ENCODE data around the gene BGN.

Gene BGN

DNA sequence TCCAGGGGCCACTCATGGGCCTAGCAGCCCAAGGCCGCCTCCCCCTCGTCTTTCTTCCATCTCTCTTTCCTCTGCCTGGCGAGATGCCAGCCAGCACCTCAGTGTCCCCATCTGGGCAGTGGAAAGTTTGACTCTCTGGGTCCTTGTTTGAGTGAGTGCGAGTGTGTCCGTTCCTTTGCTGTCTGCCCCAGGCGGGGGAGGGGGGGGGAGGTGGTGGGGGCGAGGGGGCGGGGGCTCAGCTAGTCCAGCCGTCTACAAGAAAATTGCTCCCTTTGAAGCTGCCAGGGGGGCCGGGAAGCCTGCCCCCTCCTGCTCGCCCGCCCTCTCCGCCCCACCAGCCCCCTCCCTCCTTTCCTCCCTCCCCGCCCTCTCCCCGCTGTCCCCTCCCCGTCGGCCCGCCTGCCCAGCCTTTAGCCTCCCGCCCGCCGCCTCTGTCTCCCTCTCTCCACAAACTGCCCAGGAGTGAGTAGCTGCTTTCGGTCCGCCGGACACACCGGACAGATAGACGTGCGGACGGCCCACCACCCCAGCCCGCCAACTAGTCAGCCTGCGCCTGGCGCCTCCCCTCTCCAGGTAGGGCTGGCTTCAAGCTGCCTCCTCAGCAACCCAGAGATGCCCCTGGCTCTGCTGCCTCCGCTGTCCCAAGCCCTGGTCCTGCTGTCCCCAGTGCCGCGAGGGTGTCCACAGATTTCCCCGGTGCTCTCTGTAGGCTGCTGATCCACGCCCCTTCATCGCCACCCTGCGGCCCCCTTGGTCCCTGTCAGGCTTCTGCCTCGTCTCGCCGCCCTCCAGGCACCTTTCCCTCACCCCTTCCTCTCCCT, at the start of gene BGN:
Gene BGN (plus strand): TSS at position 440 of the 821 bp plus-strand sequence. CDS start 9,652 bp downstream, outside the sequence.
- peak in 1 of 3 experiments; percentile 9 for DNase-seq (ENCODE audit: low read depth in 3 of 3)

DNA sequence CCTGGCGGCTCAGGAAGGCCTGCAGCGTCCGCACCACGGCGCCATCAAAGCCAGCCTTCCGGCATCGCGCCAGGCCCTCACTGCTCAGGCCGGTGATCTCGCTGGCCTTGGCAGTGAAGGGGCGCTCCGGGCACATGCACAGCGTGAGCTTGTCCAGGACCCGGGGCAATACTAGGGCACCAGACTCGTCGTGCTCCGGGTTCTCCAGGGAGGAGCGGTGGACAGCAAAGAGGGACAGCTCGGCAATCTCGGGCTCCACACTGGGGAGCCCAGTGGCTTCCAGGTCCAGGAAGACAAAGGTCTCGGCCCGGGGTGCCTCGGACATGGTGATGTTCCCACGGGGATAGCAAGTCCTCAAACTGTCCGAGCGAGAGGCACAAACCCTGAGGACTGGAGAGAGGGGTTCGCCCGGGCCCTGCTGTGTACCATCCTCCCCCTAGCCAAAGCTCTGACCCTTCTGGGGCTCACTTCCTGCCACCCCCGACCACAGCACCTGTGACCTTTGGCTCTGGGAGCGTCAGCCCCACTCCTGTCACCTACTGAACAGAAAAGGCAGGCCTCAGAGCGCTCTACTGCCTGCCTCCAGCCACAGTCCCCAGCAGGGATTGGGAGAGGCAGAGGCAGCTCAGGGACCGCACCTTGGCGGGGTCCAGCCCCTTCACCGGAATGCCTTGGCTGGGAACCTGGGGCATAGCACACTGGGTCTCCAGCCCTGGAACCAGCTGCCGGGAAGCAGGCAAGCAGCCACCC, 49.5 kb upstream of the BGN start:
- no peak for DNase-seq (ENCODE audit: low read depth in 3 of 3)

DNA sequence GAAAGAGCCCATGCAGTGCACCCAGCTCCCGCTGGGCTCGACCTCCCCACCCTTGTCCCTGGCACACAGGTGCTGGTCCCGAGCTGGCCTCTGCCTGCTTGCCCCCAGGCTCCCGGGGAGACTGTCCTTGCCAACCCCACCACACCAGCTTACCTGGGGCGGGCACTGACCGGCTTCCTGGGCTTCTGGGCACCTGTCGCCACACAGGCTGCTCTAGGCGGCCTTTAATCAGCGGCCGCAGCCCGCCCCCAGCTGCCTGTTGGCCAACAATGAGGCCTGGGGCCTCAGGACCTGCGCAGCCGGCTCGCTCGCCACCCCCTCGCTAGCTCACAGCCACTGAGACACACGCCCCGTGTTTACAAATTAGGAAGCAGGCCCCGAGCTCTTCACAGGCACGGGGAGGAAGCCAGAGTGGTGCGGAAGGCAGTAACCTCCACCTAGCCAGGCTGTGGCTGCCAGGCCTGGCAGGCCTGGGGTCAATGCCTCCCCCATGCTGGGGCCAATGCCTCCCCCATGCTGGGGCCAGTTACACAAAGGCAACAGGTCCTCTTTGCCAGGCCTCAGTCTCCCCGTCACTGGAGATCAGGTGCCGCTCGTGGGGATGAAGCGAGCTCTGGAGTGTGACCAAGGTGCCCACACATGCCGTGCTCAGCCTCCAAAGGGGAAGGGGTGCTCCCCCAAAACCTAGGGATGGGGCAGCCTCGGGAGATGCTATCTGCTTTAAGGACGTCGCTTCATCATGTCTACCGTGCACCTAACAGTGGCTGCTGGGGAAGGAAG, 48.7 kb upstream of the BGN start, which contains the start of gene TREX2:
Gene TREX2 (minus strand): TSS at position 201 of the 780 bp plus-strand sequence. CDS start 626 bp downstream, outside the sequence.
- DNase-seq (ENCODE audit: low read depth in 3 of 3), result no peak

DNA sequence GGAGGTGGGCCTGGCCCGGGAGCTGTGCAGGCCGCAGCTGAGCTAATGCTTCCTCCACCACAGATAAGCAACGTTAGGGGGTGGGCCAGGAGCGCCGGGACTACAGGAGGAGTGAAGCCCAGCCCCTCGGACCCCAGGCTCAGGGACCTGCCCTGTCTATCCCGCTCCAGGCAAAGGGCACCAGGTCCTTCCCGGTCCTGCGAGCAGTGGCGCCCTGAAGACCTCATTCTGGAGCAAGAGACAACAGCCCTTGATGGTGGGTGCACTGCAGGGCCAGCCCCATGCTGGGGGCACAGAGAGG, 48.2 kb upstream of the BGN start:
- DNase-seq (ENCODE audit: low read depth in 3 of 3), result no peak

DNA sequence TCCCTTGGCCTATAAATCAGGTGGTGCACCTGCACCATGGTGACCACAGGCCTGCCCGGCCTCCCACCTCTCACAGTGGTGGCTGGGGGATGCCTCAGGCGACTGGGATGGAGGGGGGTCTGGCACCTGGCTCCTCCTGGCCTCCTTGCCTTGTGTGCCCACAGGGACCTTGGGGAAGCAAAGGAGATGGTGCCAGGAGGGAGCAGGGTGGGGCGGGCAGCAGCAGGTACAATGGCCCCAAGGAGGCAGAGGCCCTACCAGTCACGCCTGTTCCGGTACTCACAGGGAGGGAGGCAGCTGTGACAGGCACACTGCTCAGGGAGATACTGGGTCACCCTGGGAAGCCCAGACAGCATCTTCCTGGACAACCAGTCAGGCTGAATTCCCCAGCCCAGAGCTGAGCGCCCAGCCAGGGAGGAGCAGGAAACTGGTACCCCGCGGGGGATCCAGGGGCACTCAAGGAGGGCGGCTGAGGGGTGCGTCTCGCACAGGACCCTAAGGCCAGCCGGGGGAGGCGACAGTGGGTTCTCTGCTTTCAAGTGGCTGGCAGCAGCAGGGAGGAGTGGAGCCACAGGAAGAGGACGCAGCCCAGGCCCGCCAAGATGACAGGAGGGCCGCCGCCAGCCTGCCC, 47.7 kb upstream of the BGN start:
- no peak for DNase-seq (ENCODE audit: low read depth in 3 of 3)

DNA sequence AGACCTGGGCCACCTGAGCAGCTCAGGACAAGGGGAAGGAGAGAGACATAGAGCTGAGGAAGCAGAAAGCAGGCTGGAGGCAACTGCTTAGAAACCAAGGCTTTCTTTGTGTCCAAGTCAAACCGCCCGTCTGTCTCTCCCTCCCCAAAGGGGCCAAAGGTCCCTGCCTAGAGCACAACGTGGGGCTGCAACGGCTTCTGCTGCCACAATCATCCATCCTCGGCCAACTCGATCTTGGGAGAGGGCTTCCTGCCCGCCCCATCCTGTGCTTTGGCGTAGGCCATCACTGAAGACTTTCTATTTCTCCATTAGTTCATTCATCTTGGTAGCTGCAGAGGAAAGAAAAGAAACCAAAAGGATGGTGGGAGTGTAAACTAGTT, 47.2 kb upstream of the BGN start:
- DNase-seq (ENCODE audit: low read depth in 3 of 3), result no peak

DNA sequence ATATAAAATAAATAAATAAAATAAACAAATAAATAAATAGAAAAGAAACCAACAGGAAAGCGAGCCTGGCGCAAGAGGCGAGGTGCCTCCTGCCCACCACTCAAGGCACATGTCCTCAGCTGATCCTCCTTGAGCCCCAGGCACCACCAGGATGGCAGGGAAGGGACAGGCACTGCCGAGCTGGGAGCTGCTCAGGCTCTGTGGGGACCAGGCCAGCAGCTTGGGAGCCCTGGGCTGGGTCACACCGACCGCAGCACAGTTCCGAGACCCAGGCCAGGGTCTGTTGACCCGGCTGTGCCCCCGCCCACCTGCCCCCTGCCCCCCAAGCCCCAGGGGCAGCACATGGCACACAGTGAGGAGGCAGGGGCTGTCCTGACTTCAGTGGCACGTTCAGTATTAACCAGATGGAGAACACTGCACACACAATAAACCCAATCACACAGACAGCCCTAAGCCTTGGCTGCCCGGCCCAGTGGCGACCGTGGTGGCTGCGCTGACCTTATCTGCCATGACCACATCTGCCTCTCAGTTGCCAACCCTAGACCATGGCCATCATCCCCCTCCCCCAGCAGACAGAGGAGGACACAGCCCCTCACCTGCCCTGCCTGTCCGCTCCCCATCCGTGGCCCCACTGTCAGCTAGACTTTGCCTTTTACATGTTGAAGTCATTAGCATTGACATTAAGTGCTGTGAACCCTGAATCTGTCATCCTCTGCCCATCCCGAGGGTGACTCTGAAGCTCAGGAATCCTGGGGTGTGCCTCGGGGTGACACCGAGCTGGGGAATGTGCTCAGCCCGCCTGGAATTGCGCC, 46.0 kb upstream of the BGN start:
- no peak for DNase-seq (ENCODE audit: low read depth in 3 of 3)

DNA sequence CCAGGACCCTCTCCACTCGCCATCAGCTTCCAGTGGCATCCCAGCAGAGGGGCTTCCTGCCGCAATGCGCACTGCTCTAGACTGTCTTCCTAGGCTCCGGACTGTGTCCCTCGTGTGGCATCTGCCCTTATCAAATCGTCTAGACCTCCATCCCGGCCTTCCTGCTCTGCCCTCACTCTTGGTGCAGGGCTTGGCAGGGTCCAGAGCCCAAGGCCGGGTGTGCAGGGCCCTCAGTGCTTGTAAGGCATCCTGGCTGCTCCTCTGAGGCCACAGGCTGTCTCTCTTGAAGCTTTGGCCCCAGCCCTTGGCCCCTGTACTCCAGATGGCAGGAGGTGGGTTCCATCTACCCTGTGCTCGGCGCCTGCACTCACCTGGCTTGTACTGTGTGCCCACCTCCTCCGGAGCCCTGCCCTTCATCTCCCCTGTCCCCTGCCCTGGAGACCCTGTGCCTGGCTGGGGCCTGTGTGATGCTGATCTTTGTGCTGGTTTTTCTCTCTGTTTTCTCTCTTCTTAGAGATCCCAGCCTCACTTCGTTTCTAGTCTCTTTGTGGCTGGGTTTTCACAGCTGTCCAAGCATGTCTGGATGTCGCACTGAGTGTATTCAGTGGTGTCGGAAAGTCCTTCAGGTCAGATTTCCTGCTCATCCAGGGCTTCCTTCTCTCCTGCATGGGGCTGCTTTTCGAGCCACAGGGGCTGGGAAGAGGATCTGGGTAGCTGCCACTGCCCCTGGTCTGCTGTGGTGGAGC, 45.2 kb upstream of the BGN start:
- DNase-seq (ENCODE audit: low read depth in 3 of 3), result no peak

DNA sequence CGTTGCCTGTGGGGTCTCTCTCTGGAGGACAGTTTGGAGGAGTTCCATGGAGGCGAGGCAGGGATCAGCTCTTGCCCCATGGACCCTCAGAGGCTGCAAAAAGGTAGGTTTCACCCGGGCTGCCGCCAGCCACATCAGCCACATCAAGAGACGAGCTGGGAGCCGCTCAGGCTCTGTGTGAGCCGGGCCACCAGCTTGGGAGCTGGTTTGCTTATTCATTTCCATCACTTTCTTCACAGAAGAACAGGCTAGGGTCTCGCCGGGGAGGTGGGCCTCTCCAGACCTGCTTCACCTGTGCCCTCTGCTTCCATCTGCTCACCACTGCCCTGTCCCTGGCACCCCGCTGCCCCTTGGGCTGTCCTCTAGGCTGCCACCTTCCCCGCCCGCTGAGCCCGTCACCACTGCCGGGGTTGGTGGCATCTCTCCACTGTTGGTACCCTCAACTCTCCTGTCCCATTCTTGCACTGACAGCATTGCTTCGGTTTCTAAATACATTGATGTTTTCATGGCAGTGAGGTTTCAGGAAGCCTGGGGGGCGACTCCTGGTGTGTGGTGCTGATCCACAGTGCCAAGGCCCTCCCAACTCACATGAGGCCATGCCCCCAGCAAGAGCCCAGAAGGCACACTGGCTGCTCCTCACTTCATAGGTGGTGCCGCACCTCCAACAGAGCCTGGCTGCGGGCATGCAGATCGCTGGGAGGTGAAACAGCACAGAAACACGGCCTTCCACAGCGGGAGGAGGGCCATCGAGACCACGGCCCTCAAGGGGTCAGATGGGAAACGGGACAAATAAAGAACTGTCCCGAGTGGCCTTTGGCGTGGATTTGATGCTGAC, 44.4 kb upstream of the BGN start:
- DNase-seq (ENCODE audit: low read depth in 3 of 3), result no peak

DNA sequence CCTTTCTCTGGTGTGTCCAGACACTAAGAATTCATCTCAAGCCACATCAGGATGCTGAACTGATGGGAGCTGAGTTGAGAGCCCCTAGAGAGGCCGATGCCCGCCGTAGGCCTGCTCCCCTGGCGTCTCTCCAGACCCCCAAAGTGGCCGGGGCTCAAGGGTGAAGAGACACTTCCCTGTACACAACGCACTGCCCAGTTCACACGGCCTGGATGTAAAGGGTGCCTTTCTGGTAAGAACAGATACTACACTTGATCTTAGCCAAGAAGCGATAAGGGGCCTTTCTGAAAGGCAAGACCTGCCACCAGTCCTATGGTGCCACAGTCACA, 43.9 kb upstream of the BGN start:
- no peak for DNase-seq (ENCODE audit: low read depth in 3 of 3)

DNA sequence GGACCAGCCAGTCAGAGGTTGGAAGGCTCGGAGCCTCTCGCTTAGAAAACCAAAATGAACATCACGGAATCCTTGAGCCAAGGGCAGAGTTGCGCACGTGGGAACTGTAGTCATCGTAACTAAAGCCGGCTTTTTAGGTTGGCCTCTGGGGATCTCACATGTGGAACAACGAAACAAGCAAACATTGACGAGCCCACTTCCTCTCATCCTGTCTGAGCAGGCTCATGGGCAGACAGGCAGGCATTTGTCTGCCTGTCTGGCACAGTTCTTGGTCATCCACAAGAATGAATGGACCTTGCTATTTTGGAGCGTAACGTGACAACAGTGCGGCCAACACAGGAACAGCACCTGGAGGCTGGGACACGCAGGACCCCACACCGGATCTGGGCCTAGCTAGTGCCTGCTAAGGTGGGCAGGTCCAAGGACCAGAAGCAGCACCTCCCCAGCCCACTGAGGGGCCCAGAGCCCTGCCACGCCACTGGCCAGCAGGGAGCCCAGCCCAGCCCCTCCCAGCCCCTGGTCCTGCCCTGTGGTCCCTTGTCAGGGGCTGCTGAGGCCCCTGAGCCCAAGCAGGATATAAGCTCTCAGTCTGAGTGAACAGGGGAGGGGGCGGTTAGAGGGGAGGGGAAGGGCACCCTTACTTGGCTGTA, 39.8 kb upstream of the BGN start:
- no peak for DNase-seq (ENCODE audit: low read depth in 3 of 3)

DNA sequence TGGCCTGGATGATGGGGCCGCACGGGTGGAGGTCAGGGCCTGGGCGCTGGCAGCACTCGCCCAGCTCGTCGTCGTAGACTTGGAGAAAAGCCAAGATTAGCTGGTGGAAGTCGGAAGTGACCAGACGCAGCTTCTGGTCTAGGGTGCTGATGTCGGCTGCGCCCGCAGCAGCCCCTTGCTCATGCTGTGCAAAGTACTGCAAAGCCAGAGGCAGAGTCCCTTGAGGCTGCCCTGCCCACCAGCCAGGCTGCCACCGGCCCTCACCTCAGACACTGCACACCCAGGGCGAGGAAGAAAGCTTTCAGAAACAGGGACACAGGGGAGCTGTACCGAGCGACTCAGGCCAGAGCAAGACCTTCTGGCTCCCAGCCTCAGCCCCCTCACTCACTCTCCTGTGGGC, 39.2 kb upstream of the BGN start:
- no peak for DNase-seq (ENCODE audit: low read depth in 3 of 3)

DNA sequence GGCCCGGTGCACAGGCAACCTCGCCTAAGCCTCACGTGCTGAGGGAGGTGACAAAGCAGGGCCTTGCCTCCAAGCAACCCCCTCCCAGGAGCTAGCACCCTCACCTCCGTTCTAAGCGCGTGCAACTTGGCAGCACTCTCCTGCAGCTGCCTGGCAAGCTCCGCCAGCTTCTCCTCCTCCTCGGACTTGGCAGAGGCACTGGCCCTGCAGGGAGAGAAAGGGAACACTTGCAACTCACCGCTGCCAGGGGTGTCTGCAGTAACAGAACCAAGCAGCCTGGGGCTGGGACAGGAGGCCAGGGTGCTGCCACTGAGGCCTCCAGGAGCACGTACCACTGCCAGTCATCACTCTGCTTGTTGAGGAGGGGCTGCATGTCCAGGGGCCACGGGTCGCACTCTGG, 38.6 kb upstream of the BGN start:
- no peak for DNase-seq (ENCODE audit: low read depth in 3 of 3)

DNA sequence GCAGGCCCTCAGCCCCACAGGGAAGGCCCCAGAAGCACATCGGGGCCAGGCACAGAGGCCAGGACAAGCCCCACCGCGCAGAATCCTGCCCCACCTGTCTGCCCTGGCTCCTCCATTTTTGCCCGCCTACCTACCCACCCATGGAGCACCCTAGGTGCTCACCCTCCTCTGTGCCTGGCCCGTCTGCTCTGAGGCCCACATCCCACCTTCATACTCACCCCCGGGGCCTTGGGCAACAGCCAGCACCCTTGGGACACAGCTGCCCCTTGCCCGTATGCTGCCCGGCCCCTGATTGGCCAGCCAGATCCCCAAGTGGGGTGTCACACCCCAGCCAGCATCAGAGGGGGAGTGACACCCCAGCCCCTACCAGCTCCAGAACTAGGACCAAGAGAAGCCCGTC, 38.1 kb upstream of the BGN start:
- DNase-seq (ENCODE audit: low read depth in 3 of 3), result no peak

DNA sequence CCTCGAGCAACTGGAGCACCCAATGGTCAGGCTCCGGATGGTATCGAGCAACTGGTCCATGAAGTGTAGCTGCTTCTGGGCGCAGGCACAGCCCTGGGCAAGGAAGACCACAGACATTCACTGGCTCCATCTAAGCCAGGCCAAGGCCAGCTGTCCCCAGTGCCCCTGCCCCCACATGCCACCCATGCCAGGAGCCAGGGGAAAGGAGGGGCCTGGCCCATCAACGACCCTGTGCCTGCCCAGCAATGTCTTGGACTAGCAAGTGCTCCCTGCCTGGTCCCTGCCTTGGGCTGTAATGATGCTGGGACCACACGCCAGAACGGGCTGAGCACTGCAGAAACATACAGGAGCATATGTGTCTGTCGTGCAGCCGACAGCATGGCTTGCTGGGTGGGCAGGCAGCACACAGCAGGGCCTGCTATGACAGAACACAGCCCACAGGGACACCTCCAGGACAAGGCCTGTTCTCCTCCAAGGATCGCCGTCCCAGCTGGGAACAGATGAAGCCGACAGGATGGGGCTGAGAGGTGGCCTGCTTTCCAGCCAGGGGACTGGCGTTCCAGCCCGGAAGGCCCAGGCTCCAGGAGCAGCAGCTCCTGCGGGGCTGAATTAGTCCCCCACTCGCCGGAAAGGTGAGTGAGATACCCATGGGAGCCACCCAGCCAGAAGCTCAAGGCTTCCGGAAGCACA, 37.5 kb upstream of the BGN start:
- DNase-seq (ENCODE audit: low read depth in 3 of 3), result no peak

DNA sequence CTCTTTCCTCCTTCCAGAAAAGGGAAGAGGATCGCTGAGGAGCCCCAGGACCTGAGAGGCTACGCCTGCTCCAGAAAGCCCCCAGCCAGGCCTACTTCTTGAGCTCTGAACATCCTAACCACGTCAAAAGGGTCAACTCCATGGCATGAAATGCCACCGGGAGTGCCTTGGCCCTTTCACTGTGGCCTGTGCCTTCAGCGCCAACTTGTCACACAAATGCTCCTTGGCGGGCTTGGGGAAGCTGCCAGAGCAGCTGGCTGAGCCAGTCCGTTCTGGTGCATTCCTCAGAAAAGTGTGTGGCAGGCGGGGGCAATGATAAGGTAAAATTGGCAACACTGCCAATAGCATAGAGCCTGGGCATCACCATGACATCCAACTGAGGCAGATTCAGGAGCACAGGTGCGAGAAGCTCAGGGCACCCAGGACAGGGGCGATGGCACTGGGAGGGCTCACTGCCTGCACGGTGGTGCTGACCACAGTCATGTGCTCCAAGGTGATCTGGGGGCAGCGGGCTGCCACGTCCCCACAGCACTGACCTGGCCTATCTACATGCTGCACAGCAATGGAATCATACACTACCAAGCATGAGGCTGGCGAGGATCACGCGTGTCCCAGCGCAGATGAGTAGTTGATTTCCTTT, 36.8 kb upstream of the BGN start:
- DNase-seq (ENCODE audit: low read depth in 3 of 3), result no peak

DNA sequence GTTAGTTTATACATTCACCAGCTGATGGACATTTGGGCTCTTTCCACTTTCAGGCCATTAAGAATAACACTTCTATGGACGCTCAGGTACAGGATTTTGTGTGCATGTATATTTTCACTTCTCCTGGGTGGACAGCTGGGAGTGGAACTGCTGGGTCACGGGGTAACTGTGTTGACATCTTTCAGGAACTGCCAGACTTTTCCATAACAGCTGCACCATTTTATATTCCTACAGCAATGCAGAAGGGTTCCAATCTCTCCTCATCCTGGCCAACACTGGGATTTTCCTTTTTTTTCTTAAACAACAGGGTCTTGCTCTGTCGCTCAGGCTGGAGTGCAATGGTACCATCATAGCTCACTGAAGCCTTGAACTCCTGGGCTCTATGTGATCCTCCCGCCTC, 36.3 kb upstream of the BGN start:
- DNase-seq (ENCODE audit: low read depth in 3 of 3), result no peak

DNA sequence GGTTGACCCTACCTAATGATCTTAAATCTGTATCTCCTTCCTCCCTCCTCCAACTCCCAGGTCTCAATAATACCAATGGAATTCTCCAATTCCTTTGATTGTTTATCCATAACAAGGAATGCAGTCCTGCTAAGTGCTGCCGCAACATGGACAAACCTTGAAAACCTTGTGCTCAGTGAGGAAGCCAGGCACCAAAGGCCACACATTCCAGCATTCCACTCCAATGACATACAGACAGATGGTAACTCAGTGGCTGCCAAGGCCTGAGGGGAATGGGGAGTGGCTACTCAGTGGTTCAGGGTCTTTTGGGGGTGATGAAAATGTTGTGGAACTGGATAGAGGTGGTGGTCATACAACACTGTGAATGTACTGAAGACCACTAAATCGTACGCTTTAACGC, 34.8 kb upstream of the BGN start:
- no peak for DNase-seq (ENCODE audit: low read depth in 3 of 3)
